Stimulated activated CD8-positive, alpha-beta memory T cell treated with anti-CD3 and anti-CD28 coated beads, Interleukin-4, amount 100 ng/mL, for 4 hours (primary cell): ENCODE data around the gene DRC1.
"Not testable (repeated sequence)": the region's sequence is repeated elsewhere in the genome, so short reads cannot be mapped to it uniquely, and the experiment has no call there.

ENCODE experiments used
- DNase-seq, 2 donors: peaks; one replicate each; pipeline ENCODE4 v3.0.0-alpha.2; 2020; ENCODE audit warnings: low read depth in 2 of 2, low spot score in 1 of 2

The DRC1 gene

GRCh38 chr2:26462100-26462499 is 60.4 kb downstream of the DRC1 start:
- DNase-seq: no peak

GRCh38 chr2:26462511-26463243 is 61.0 kb downstream of the DRC1 start:
- DNase-seq: no peak

DNA sequence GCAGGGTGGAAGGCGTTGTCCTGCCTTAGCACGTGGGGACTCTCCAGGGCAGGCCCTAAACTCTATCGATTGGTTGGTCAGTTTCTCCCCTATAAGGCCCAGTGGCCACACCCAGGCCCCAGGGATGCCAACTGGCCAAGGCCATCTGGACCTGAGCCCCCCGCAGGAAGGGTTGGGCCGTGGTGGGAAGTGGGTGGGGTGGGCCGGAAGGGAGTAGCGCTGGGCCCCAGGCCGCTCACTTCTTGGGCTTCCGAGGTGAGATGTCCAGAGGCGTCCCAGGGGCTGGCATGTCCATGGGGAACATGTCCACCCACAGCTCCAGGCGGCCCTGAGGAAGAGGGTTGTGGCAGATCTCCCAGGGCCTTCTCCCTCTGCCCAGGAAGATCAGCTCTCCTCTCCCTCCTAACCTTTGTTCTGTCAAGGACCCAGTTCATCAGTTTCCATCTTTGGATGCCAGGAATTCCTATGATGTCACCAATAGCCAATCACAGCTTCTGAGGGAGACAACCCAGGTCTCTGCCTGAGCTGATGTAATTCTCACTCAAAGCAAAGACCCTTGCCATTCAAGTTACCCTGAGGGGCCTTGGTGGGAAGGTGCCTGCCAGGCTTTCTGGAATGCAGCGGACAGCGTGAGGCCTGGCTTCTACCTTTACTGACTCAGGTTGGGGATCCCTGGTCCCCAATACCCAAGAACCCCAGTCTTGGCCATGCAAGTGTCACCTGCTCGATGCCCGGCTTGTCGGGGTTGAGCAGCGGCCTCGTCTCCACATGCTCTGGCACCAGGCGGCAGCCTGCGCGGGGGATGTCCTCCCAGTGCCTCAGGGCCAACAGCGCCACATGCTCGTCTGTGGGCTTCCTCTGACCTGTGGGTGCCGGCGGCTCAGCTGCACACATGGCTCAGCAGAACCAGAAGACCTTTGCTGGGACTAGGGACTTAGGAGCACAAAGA is 61.8 kb downstream of the DRC1 start:
- DNase-seq: no peak

GRCh38 chr2:26464390-26465265 is 62.9 kb downstream of the DRC1 start:
- no peak for DNase-seq

- DNase-seq: no peak
These were observed 63.7 kb downstream of the DRC1 start for GRCh38 chr2:26465266-26465925.

DNA sequence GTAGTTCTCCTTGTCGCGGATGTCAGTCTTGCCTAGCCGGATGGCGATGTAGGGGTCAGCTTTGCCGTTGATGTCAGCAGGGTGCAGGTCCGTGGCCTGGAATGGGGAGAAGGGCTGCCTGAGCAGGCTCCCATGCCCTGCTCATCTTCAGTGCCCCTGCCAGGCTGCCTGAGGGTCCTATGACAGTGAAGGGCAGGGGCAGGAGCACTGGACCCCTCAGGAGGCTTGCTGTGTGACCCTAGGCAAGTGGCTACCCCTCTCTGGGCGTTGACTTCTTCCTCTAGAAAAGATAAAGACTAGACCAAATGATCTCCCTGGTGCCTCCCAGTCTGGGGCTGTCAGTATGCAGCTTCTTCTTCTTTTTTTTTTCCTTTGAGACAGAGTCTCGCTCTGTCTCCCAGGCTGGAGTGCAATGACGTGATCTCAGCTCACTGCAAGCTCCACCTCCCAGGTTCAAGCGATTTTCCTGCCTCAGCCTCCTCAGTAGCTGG is 64.3 kb downstream of the DRC1 start:
- no peak for DNase-seq

DNA sequence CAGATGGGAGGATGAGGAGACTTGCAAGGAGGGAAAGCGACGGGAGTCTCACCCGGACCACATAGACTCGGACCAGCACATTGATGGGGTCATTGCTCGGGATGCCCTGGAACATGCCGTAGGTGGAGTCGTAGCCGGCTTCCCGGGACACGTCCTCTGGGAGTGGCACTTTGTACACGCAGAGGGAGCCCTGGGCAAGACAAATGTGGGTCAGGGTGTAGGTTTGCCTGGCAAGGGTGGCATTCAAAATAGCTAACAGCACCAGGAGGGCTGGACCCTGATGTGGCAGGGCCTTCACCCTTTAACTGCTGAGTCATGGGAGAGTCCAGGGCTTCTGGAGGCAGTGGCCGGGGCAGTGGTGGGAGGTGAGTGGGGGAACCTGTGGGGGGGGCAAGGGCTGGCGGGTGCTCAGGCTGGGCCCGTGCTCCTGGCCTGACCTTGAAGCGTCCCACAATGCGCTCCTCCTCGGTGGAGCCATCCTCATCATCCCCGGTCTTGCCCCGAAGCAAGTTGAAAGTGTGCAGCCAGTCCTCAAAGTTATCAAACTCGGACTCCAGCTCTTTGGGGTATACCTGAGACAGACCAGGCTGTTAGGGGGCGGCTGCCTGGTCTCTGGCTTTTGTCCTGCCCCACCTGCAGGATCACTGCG is 65.1 kb downstream of the DRC1 start:
- DNase-seq: no peak

DNA sequence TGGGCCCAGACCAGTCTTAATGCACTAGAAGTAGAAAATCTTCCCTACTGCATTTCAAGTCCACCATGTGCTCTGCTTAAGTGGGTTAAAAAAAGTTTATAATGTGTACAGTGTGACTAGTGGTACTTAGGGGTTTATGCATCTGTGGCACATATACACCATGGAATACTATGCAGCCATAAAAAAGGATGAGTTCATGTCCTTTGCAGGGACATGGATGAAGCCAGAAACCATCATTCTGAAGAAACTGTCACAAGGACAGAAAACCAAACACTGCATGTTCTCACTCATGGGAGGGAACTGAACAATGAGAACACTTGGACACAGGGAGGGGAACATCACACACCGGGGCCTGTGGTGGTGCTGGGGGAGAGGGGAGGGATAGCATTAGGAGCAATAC is 66.8 kb downstream of the DRC1 start:
- DNase-seq: not testable (repeated sequence)

DNA sequence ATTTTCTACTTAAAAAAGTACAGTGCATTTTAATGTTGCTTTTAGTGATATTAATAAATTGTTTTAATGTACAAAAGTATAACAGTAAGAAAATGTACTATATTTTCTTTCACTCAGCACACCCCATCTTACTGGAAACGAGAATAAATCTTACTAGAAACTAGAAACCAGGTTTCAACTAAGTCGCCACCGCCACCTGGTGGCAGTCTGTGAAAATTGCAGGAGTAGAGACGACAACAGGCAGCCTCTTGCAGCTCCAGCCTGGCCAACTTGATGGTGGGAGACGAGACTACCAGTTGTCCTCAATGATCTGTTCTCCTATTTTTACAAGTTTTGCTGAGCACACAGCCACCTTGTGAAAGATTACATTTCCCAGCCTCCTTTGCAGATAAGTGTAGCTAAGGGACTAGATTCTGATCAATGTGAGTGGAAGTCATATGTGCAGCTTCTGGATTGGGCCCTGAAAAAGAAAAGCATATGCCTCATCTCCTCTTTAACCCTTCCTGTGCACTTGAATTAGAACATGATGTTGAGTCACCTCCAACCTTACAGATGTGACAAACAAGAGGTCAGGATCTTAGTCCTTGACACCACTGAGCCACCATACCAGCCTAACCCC is 67.5 kb downstream of the DRC1 start:
- peak; percentile 7 to 22 for DNase-seq

DNA sequence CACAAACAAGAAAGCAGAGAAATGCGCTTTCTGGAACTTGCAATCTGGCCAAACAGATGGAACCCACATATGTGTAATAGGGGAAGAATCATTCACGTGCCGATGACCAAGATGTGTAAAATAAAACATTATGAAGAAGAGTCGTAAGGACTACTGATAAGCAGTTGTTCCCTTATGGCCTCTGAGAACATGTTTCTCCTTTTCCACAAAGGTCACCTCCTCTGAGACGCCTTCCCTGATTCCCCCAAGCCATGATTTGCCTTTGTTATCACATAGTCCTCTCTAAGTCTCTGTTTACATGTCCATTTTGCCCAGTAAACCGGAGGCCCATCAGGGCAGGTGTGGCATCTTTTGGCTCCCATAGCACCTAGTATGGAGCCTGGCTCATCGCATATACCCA is 68.2 kb downstream of the DRC1 start:
- DNase-seq: no peak

DNA sequence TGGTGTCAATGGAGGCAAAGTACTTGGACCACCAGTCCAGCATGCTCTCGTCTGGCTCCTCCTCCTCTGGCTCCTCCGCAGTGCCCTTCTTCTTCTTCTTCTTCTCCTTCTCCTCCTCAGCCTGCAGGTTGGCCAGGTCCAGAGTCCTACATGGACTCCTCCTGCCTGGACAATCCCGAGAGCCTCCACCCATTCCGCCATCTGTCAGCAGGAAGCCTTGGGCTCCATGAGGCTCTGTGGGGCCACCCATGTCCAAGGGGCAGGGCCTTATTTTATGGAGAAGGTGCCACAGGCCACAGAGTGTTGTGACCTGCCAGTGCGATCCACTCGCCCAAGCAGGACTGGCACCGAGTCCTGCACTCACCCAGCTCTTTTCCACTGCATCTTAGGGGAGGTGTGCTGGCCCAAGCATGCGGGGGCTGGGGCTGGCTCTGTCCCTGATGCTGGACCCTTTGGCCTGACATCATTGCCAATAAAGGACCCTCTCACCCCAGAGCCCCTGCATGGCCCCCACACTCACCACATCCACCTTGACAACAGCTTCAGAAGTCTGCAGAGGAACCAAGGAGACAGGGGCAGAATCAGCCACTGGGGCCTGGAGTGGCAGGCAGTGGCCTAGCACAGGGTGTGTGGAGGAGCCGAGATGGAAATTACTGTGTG is 69.0 kb downstream of the DRC1 start:
- DNase-seq: no peak

- no peak for DNase-seq
These were observed 69.6 kb downstream of the DRC1 start for GRCh38 chr2:26471289-26471688.

GRCh38 chr2:26471766-26472706 is 70.3 kb downstream of the DRC1 start:
- no peak for DNase-seq

GRCh38 chr2:26472821-26473655 is 71.3 kb downstream of the DRC1 start:
- no peak for DNase-seq

DNA sequence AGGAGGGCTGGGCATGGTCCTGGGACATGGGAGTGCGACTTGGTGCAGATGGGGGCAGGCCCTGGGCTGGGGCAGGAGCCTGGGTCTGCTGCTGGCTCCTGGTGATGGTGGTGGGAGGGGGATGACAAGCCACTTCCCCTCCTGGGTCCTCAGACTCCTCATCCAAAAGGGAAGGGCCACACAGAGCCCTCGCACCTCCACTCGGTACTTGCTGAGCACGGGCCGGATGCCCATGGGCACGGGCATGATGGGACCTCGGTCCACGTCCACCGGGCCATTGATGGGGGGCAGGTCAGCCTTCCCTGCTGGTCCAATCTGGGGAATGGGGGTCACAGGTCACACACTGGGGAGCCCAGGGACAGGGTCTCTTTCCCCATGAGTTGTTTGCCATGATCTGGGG is 72.1 kb downstream of the DRC1 start:
- DNase-seq: no peak

DNA sequence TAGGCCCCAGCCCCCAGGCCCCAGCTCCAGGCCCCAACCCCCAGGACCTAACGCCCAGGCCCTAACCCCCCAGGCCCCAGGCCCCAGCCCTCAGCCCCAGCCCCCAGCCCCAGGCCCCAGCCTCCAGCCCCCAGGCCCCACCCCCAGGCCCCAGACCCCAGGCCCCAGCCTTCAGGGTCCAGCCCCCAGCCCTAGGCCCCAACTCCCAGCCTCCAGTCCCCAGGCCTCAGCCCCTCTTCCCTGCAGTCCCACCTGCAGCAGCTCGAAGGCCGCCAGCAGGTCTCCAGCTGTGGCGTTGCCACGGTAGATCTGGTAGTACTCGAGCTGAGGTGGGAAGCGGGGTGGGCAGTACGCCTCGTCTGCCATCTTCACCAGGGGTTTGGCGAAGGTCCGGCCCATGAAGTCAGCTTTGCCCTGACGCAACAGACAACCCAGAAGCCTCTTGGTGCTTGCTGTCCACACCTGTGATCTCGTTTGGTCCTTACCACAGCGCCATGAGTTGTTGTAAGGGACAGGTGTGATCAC is 72.6 kb downstream of the DRC1 start:
- DNase-seq: no peak

GRCh38 chr2:26475037-26475436 is 73.3 kb downstream of the DRC1 start:
- DNase-seq: no peak
